ENCODE results near the gene NMRAL1.

- no peak for TF ChIP-seq EZH2 (IDR thresholded peaks at IDR 0.05; ENCODE audit: insufficient read depth, poor library complexity, severe bottlenecking)
- TF ChIP-seq EZH2phosphoT487 (IDR thresholded peaks at IDR 0.05; ENCODE audit: insufficient read depth, low read depth) = no peak
Measured at GRCh38 chr16:4431023-4431422, 43.4 kb downstream of the NMRAL1 start.
